Measurements from ENCODE around the gene KLHDC4. TPM values are rescaled to one million over a fixed set of nuclear protein-coding genes. Genes with fewer than 3 reads are reported as not detected.

Gene KLHDC4
- total and polyA plus RNA-seq, 12 donors = 7.8 to 31.7 (median 13.5) TPM

- no peaks in the 10 kb centered on the region for H3K27me3 ChIP-seq
- H3K4me1 ChIP-seq = peaks cover 0 to 14% (median 0%) of the 10 kb centered on the region in 9 donors
- WGBS, 2 donors = 96 to 97% methylated on average over 34 of the region's 34 CpGs
- ATAC-seq (no peak), DNase-seq (no peak)
- no peak for TF ChIP-seq CTCF (IDR thresholded peaks at IDR 0.05)
- intact Hi-C loops (cut with DNase I) = no loop called here
- H3K4me3 ChIP-seq = no peak overlapping the region
- no peak overlapping the region for H3K27ac ChIP-seq
- H3K9me3 ChIP-seq = no peaks in the 10 kb centered on the region
- H3K36me3 ChIP-seq = peaks cover 0 to 68% (median 13%) of the 10 kb centered on the region in 9 donors
Measured at GRCh38 chr16:87704754-87705353, 60.9 kb downstream of the KLHDC4 start.

GRCh38 chr16:87703835-87704375 lies 61.9 kb downstream of the KLHDC4 start:
- no peak for TF ChIP-seq CTCF (IDR thresholded peaks at IDR 0.05)
- ATAC-seq = no peak

GRCh38 chr16:87703071-87703470 lies 62.7 kb downstream of the KLHDC4 start:
- Histone ChIP-seq H3K4me1 (peaks cover 0 to 14% (median 0%) of the 10 kb centered on the region in 9 donors), H3K27me3 (no peaks in the 10 kb centered on the region), H3K36me3 (peaks cover 0 to 62% (median 5%) of the 10 kb centered on the region in 9 donors), H3K9me3 (no peaks in the 10 kb centered on the region), H3K27ac (no peak overlapping the region), H3K4me3 (no peak overlapping the region)
- ATAC-seq = no peak
- 86 to 89% methylated on average over 26 of the region's 26 CpGs for WGBS, 2 donors
- TF ChIP-seq CTCF (IDR thresholded peaks at IDR 0.05) = no peak
- DNase-seq = no peak
- intact Hi-C loops (cut with DNase I) = no loop called here

More at GRCh38 chr16:87703835-87704375, 61.9 kb downstream of the KLHDC4 start:
- no peak for DNase-seq
- H3K9me3 ChIP-seq = no peaks in the 10 kb centered on the region
- 86 to 93% methylated on average over 29 of the region's 29 CpGs for WGBS, 2 donors
- no peak overlapping the region for H3K4me3 ChIP-seq
- no peaks in the 10 kb centered on the region for H3K27me3 ChIP-seq
- intact Hi-C loops (cut with DNase I) = no loop called here
- peaks cover 0 to 66% (median 8%) of the 10 kb centered on the region in 9 donors for H3K36me3 ChIP-seq
- no peak overlapping the region for H3K27ac ChIP-seq
- peaks cover 0 to 14% (median 0%) of the 10 kb centered on the region in 9 donors for H3K4me1 ChIP-seq

- H3K36me3 ChIP-seq = peaks cover 0 to 55% (median 2%) of the 10 kb centered on the region in 9 donors
- 48% methylated on average over 19 of the region's 19 CpGs for WGBS, 2 donors
- intact Hi-C loops (cut with DNase I) = no loop called here
- peak in 4 of 8 donors; percentile 21 to 43 (median 33) for ATAC-seq
- peaks cover 0 to 14% (median 0%) of the 10 kb centered on the region in 9 donors for H3K4me1 ChIP-seq
- no peaks in the 10 kb centered on the region for H3K9me3 ChIP-seq
- TF ChIP-seq CTCF (IDR thresholded peaks at IDR 0.05) = peak in 7 of 9 donors; percentile 42 to 59 (median 48)
- H3K27ac ChIP-seq = no peak overlapping the region
- H3K27me3 ChIP-seq = no peaks in the 10 kb centered on the region
- H3K4me3 ChIP-seq = no peak overlapping the region
- peak in 1 of 2 donors; percentile 41 for DNase-seq
Measured at GRCh38 chr16:87702325-87702811, 63.4 kb downstream of the KLHDC4 start.

All from heart right ventricle (tissue), 16 donors.